ENCODE results near the gene SORBS1.

SORBS1 gene

DNA sequence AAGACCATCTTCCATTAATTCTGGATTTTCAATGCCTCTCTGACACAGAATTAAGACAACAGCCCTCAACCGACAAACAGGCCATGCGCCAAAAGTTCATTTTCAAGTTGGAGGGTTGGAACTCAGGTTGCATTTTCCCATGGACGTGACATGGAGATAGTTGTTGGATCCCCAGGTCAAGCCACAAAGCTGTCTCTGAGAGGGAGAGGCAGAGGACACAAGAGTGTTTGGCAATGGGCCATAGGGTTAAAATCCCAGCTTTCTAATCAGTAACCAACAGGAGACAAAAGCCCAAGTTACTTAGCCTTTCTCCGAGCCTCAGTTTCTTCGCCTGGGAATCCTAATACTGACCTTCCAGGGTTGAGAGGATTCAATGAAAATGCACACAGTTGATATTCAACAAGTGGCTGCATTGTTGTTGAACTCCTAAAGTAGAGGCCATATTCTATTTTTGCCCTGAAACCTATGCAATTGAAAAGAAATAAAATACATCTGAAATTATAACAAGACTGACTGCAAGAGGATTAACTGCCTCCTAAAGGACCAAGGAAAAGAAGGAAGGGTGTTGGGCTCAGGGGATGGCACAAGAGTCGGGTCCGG is 44.3 kb downstream of the SORBS1 start:
- H3K36me3 ChIP-seq (ENCODE audit: control insufficient read depth, insufficient read depth, low read length) = no peaks in the 10 kb centered on the region
- peaks cover 5% of the 10 kb centered on the region for H3K79me1 ChIP-seq (ENCODE audit: low read length)
- no peak overlapping the region for H4K5ac ChIP-seq (ENCODE audit: low read length)
- H3K4me2 ChIP-seq (ENCODE audit: low read length) = no peak overlapping the region
- no peak overlapping the region for H3K18ac ChIP-seq (ENCODE audit: low read length)
- no peak overlapping the region for H2AK5ac ChIP-seq (ENCODE audit: low read length)
- no peaks in the 10 kb centered on the region for H3K79me2 ChIP-seq (ENCODE audit: control insufficient read depth, insufficient read depth, low read length)
- H3K23ac ChIP-seq (ENCODE audit: low read length) = no peak overlapping the region
- no peak overlapping the region for H3K9ac ChIP-seq (ENCODE audit: low read length)
- no peaks in the 10 kb centered on the region for H3K27me3 ChIP-seq (ENCODE audit: insufficient read depth, low read length, poor library complexity)
- H3K4me1 ChIP-seq (ENCODE audit: control insufficient read depth, low read depth, low read length) = peaks cover 3% of the 10 kb centered on the region
- H2BK120ac ChIP-seq (ENCODE audit: low read depth, low read length) = no peak overlapping the region
- WGBS (ENCODE audit: extremely low coverage, insufficient coverage, low lambda C conversion rate) = no CpG with 5 or more reads among the region's 7 CpGs
- H3K56ac ChIP-seq (ENCODE audit: low read length) = no peak overlapping the region
- no peak overlapping the region for H3K27ac ChIP-seq (ENCODE audit: low read depth, low read length)
- H2BK5ac ChIP-seq (ENCODE audit: low read length) = no peak overlapping the region
- no peak overlapping the region for H3K4me3 ChIP-seq (ENCODE audit: low read length)
- no peak overlapping the region for H3K4ac ChIP-seq (ENCODE audit: low read depth, low read length)
- H4K8ac ChIP-seq (ENCODE audit: low read depth, low read length) = no peak overlapping the region
- no peak for DNase-seq
- H2BK15ac ChIP-seq (replicated peaks; ENCODE audit: low read depth) = no peak overlapping the region

DNA sequence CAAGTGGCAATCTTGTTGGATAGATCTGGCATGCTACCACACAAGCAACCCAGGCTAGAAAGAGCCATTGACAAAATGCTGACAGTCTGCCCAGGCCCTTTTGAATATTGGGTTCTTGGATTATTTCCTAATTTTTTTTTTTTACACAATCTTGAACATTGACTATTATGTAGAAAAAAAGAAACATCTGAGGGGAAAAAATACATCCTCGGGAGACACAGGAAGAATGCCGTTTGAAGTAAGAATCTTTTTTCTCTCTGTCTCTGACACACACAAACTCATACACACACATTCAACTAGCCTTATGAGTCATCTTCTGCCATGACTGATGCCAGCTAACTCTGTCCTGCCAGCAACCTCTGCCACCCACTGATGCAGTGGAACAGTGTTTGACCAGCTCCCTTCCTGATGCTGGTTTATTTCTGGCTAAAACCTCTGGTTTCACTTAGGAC is 47.2 kb downstream of the SORBS1 start:
- Histone ChIP-seq H4K5ac (ENCODE audit: low read length) (no peak overlapping the region), H2BK120ac (ENCODE audit: low read depth, low read length) (no peak overlapping the region), H3K4ac (ENCODE audit: low read depth, low read length) (no peak overlapping the region), H3K56ac (ENCODE audit: low read length) (no peak overlapping the region), H3K4me2 (ENCODE audit: low read length) (no peak overlapping the region), H3K79me1 (ENCODE audit: low read length) (peaks cover 5% of the 10 kb centered on the region), H2AK5ac (ENCODE audit: low read length) (no peak overlapping the region), H3K27ac (ENCODE audit: low read depth, low read length) (no peak overlapping the region), H2BK15ac (replicated peaks; ENCODE audit: low read depth) (no peak overlapping the region), H3K79me2 (ENCODE audit: control insufficient read depth, insufficient read depth, low read length) (no peaks in the 10 kb centered on the region), H3K36me3 (ENCODE audit: control insufficient read depth, insufficient read depth, low read length) (no peaks in the 10 kb centered on the region), H3K4me1 (ENCODE audit: control insufficient read depth, low read depth, low read length) (peaks cover 3% of the 10 kb centered on the region), H3K18ac (ENCODE audit: low read length) (no peak overlapping the region), H3K27me3 (ENCODE audit: insufficient read depth, low read length, poor library complexity) (no peaks in the 10 kb centered on the region), H3K23ac (ENCODE audit: low read length) (no peak overlapping the region), H3K9ac (ENCODE audit: low read length) (no peak overlapping the region), H4K8ac (ENCODE audit: low read depth, low read length) (no peak overlapping the region), H2BK5ac (ENCODE audit: low read length) (no peak overlapping the region), H3K4me3 (ENCODE audit: low read length) (no peak overlapping the region)
- DNase-seq = no peak
- WGBS (ENCODE audit: extremely low coverage, insufficient coverage, low lambda C conversion rate) = no CpG with 5 or more reads among the region's 2 CpGs

DNA sequence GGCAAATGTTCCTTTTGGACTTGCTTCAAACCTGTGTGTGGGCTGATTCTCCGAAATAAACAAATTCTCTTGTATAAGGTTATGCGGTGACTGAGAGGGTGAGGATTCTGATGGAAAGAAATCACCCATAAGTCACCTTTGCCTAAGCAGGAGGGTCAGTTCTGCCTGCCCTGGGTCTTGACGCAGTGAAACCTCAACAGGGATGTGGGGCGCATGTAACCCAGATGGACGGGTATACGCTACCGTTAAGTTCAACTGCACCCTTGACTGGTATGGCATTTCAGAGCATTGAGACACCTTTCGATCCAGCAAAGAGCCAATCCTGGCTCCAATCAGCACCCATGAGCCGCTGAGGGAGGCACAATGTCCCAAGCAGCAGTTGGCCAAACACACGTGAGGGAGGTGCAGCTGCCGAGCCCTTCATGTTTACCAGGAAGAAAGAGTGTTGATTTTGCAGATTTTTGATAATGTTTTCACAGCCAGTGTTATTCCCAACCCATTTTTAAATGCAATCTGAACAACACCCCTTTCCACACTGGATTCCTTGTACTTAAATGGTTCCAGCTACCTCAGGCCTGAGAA is 48.1 kb downstream of the SORBS1 start:
- Histone ChIP-seq H3K56ac (ENCODE audit: low read length) (no peak overlapping the region), H3K27ac (ENCODE audit: low read depth, low read length) (no peak overlapping the region), H2BK5ac (ENCODE audit: low read length) (no peak overlapping the region), H3K4me3 (ENCODE audit: low read length) (no peak overlapping the region), H2BK120ac (ENCODE audit: low read depth, low read length) (no peak overlapping the region), H4K5ac (ENCODE audit: low read length) (no peak overlapping the region), H3K9ac (ENCODE audit: low read length) (no peak overlapping the region), H3K27me3 (ENCODE audit: insufficient read depth, low read length, poor library complexity) (no peaks in the 10 kb centered on the region), H4K8ac (ENCODE audit: low read depth, low read length) (no peak overlapping the region), H3K79me1 (ENCODE audit: low read length) (peaks cover 2% of the 10 kb centered on the region), H3K18ac (ENCODE audit: low read length) (no peak overlapping the region), H3K36me3 (ENCODE audit: control insufficient read depth, insufficient read depth, low read length) (no peaks in the 10 kb centered on the region), H3K79me2 (ENCODE audit: control insufficient read depth, insufficient read depth, low read length) (no peaks in the 10 kb centered on the region), H3K4me1 (ENCODE audit: control insufficient read depth, low read depth, low read length) (peaks cover 1% of the 10 kb centered on the region), H3K23ac (ENCODE audit: low read length) (no peak overlapping the region), H2BK15ac (replicated peaks; ENCODE audit: low read depth) (no peak overlapping the region), H2AK5ac (ENCODE audit: low read length) (no peak overlapping the region), H3K4ac (ENCODE audit: low read depth, low read length) (no peak overlapping the region), H3K4me2 (ENCODE audit: low read length) (no peak overlapping the region)
- DNase-seq = no peak
- WGBS (ENCODE audit: extremely low coverage, insufficient coverage, low lambda C conversion rate) = no CpG with 5 or more reads among the region's 11 CpGs

DNA sequence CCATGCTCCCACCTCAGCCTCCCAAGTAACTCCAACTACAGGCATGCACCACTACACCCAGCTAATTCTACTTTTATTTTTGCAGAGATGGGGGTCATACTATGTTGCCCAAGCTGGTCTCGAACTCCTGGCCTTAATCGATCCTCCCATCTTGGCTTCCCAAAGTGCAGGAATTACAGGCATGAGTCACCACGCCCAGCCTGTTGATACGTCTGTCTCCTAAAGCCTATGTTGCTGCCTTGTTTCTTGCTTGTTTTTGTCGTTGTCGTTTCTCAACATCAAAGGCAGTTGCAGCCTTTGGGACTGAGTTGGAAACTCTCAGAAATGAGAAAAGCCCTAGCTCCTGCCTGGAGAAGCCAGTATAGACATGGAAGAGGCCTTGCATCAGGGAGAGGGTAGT is 49.9 kb downstream of the SORBS1 start:
- Histone ChIP-seq H3K79me1 (ENCODE audit: low read length) (peaks cover 4% of the 10 kb centered on the region), H2BK15ac (replicated peaks; ENCODE audit: low read depth) (no peak overlapping the region), H2AK5ac (ENCODE audit: low read length) (no peak overlapping the region), H3K36me3 (ENCODE audit: control insufficient read depth, insufficient read depth, low read length) (no peaks in the 10 kb centered on the region), H3K4ac (ENCODE audit: low read depth, low read length) (no peak overlapping the region), H3K56ac (ENCODE audit: low read length) (no peak overlapping the region), H2BK120ac (ENCODE audit: low read depth, low read length) (no peak overlapping the region), H3K18ac (ENCODE audit: low read length) (no peak overlapping the region), H3K23ac (ENCODE audit: low read length) (no peak overlapping the region), H2BK5ac (ENCODE audit: low read length) (no peak overlapping the region), H3K9ac (ENCODE audit: low read length) (no peak overlapping the region), H3K4me3 (ENCODE audit: low read length) (no peak overlapping the region), H3K27ac (ENCODE audit: low read depth, low read length) (no peak overlapping the region), H3K27me3 (ENCODE audit: insufficient read depth, low read length, poor library complexity) (no peaks in the 10 kb centered on the region), H3K4me2 (ENCODE audit: low read length) (no peak overlapping the region), H3K4me1 (ENCODE audit: control insufficient read depth, low read depth, low read length) (peaks cover 1% of the 10 kb centered on the region), H4K5ac (ENCODE audit: low read length) (no peak overlapping the region), H3K79me2 (ENCODE audit: control insufficient read depth, insufficient read depth, low read length) (no peaks in the 10 kb centered on the region), H4K8ac (ENCODE audit: low read depth, low read length) (no peak overlapping the region)
- WGBS (ENCODE audit: extremely low coverage, insufficient coverage, low lambda C conversion rate) = no CpG with 5 or more reads among the region's 6 CpGs
- DNase-seq = peak; percentile 42

- no peak overlapping the region for H3K4ac ChIP-seq (ENCODE audit: low read depth, low read length)
- no CpG with 5 or more reads among the region's 1 CpG for WGBS (ENCODE audit: extremely low coverage, insufficient coverage, low lambda C conversion rate)
- no peak overlapping the region for H3K56ac ChIP-seq (ENCODE audit: low read length)
- DNase-seq = no peak
- H2BK15ac ChIP-seq (replicated peaks; ENCODE audit: low read depth) = no peak overlapping the region
- H2BK5ac ChIP-seq (ENCODE audit: low read length) = no peak overlapping the region
- H3K23ac ChIP-seq (ENCODE audit: low read length) = no peak overlapping the region
- no peaks in the 10 kb centered on the region for H3K27me3 ChIP-seq (ENCODE audit: insufficient read depth, low read length, poor library complexity)
- no peaks in the 10 kb centered on the region for H3K36me3 ChIP-seq (ENCODE audit: control insufficient read depth, insufficient read depth, low read length)
- H3K4me2 ChIP-seq (ENCODE audit: low read length) = no peak overlapping the region
- H3K4me3 ChIP-seq (ENCODE audit: low read length) = no peak overlapping the region
- peaks cover 4% of the 10 kb centered on the region for H3K79me1 ChIP-seq (ENCODE audit: low read length)
- H3K9ac ChIP-seq (ENCODE audit: low read length) = no peak overlapping the region
- H3K4me1 ChIP-seq (ENCODE audit: control insufficient read depth, low read depth, low read length) = peaks cover 1% of the 10 kb centered on the region
- H2BK120ac ChIP-seq (ENCODE audit: low read depth, low read length) = no peak overlapping the region
- H2AK5ac ChIP-seq (ENCODE audit: low read length) = no peak overlapping the region
- H3K18ac ChIP-seq (ENCODE audit: low read length) = peak overlapping the region; percentile 7
- no peaks in the 10 kb centered on the region for H3K79me2 ChIP-seq (ENCODE audit: control insufficient read depth, insufficient read depth, low read length)
- H3K27ac ChIP-seq (ENCODE audit: low read depth, low read length) = no peak overlapping the region
- H4K5ac ChIP-seq (ENCODE audit: low read length) = no peak overlapping the region
- no peak overlapping the region for H4K8ac ChIP-seq (ENCODE audit: low read depth, low read length)
These were observed 51.9 kb downstream of the SORBS1 start for GRCh38 chr10:95509251-95509650.

- no CpG with 5 or more reads among the region's 3 CpGs for WGBS (ENCODE audit: extremely low coverage, insufficient coverage, low lambda C conversion rate)
- H2BK15ac ChIP-seq (replicated peaks; ENCODE audit: low read depth) = no peak overlapping the region
- DNase-seq = peak; percentile 85
- H3K4ac ChIP-seq (ENCODE audit: low read depth, low read length) = no peak overlapping the region
- H2BK120ac ChIP-seq (ENCODE audit: low read depth, low read length) = no peak overlapping the region
- H3K79me2 ChIP-seq (ENCODE audit: control insufficient read depth, insufficient read depth, low read length) = no peaks in the 10 kb centered on the region
- peaks cover 2% of the 10 kb centered on the region for H3K79me1 ChIP-seq (ENCODE audit: low read length)
- H3K27ac ChIP-seq (ENCODE audit: low read depth, low read length) = no peak overlapping the region
- peaks cover 1% of the 10 kb centered on the region for H3K4me1 ChIP-seq (ENCODE audit: control insufficient read depth, low read depth, low read length)
- no peak overlapping the region for H2AK5ac ChIP-seq (ENCODE audit: low read length)
- H2BK5ac ChIP-seq (ENCODE audit: low read length) = no peak overlapping the region
- H3K23ac ChIP-seq (ENCODE audit: low read length) = no peak overlapping the region
- no peak overlapping the region for H3K9ac ChIP-seq (ENCODE audit: low read length)
- no peaks in the 10 kb centered on the region for H3K27me3 ChIP-seq (ENCODE audit: insufficient read depth, low read length, poor library complexity)
- H3K56ac ChIP-seq (ENCODE audit: low read length) = no peak overlapping the region
- no peak overlapping the region for H3K4me2 ChIP-seq (ENCODE audit: low read length)
- peak overlapping the region; percentile 7 for H3K18ac ChIP-seq (ENCODE audit: low read length)
- H3K4me3 ChIP-seq (ENCODE audit: low read length) = no peak overlapping the region
- no peaks in the 10 kb centered on the region for H3K36me3 ChIP-seq (ENCODE audit: control insufficient read depth, insufficient read depth, low read length)
- no peak overlapping the region for H4K5ac ChIP-seq (ENCODE audit: low read length)
- no peak overlapping the region for H4K8ac ChIP-seq (ENCODE audit: low read depth, low read length)
These were observed 52.4 kb downstream of the SORBS1 start for GRCh38 chr10:95508730-95509129.

Measured in mesendoderm (in vitro differentiated cells).